IPS-18c (cell line): ENCODE results near the gene FBXL20.

ENCODE experiments used
- H3K4me3 ChIP-seq: 2 replicates; pipeline ENCODE4 v1.7.0; 2013; ENCODE audit warnings: low read depth, mild to moderate bottlenecking, low read length, moderate library complexity; ENCODE audit not compliant: insufficient read depth
- H3K9me3 ChIP-seq: one replicate; pipeline ENCODE4 v1.6.1; 2013; ENCODE audit warnings: mild to moderate bottlenecking, low read length, moderate library complexity; ENCODE audit not compliant: control insufficient read depth, insufficient read depth

FBXL20 gene

DNA sequence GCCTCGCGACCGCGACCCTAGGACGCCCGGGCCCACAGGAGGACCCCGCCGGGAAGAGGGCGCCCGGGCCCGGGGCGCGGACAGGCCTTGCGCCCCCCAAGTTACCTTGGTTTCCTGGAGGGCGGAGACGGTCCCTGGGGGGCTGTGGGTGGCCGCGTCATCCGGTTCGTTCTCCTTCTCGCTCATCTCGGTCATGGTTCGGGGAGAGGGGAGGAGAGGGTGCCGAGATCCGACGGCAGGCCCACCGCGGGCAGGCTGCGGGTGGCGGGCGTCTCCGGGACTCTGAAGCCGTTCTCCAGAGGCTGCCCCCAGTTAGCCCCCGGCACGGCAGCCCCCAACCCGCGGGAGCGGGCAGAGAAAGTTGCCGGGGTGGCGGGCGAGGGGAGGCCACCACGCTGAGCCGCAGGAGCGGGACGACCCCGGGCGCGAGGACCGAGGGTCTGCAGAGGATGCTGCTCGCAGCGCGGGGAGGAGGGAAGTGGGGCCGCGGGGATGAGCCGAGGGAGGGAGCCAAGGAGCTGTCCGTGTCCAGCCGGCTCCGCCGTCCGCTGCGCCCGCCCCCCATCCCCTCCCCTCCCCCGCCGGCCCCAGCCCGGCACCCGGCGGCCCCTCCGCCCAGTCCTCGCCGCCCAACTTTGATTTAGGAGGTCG, 176.0 kb downstream of the FBXL20 start, which contains the start of gene STAC2:
Gene STAC2, minus strand, starts transcription at position 638 of the 651 bp plus-strand sequence. Its CDS starts 443 bp downstream, at position 195.
- Histone ChIP-seq H3K9me3 (no peaks in the 10 kb centered on the region), H3K4me3 (peak within 1 kb of the TSS; percentile 59)

DNA sequence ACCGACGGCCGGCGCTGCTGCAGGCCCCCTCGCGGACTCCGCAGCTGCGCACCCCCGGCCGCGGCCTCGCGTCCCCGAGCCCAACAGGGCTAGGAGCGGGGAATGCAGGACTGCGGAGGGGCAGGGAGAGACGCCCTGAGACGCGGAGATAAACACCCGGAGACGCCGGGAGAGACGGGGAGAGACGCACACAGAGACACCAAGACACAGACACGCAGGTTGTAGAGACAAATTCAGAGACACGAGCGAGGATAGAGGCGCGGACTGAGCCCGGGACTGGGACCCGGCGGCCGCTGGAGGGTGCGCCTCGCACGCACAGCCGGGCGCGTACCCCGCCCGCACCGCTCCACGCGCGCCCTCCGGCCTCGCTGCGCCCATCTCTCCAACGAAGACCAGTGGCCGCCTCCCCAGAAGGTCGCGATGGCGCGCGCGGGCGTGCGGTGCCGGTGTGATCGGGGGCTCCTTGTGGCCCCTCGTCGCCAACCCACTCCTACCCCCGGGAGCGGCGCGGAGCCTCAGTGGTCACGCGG, 176.6 kb downstream of the FBXL20 start:
- Histone ChIP-seq H3K9me3 (no peaks in the 10 kb centered on the region), H3K4me3 (peak overlapping the region; percentile 59)

DNA sequence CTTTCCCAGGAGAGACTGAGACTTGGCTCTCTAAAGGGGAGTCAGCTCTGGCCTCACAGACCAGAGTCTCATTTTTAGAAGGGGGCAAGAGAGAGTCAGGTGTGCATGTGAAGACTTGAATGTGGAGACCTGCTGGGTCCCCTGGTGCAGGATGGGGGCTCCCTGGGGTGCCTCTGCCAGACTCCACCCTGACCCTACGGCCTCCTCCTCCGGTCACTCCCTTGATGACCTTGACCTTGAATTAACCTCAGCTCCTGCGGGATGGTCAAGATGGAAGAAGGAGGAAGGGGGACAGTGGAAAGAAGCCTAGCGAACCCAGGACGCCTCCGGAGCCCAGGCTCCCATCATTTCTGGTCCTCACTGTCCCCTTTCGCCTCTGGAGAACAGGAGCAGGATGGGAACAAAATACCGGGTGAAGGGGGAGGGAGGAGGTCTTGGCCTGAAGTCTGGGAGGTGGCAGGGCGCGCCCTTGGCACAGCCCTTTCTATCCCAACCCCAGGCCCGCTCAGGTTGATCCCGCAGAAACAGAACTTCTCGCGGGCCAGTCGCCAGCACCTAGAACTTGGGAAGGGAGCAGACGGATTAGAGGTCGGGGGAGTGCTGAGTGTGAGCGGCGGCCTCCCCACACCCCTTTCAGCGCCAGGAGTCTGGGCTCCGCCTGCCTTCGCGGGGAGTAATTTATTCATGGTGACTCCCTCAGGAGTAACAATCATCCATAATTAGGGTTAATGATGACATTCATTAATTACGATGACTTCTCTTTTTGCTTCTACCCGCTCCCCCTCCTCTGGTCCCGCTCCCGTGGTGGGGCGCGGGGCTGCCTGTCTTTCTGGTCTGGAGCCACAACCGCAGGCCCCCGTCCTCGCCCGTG, 177.3 kb downstream of the FBXL20 start:
- no peaks in the 10 kb centered on the region for H3K9me3 ChIP-seq
- H3K4me3 ChIP-seq = peak overlapping the region; percentile 59

DNA sequence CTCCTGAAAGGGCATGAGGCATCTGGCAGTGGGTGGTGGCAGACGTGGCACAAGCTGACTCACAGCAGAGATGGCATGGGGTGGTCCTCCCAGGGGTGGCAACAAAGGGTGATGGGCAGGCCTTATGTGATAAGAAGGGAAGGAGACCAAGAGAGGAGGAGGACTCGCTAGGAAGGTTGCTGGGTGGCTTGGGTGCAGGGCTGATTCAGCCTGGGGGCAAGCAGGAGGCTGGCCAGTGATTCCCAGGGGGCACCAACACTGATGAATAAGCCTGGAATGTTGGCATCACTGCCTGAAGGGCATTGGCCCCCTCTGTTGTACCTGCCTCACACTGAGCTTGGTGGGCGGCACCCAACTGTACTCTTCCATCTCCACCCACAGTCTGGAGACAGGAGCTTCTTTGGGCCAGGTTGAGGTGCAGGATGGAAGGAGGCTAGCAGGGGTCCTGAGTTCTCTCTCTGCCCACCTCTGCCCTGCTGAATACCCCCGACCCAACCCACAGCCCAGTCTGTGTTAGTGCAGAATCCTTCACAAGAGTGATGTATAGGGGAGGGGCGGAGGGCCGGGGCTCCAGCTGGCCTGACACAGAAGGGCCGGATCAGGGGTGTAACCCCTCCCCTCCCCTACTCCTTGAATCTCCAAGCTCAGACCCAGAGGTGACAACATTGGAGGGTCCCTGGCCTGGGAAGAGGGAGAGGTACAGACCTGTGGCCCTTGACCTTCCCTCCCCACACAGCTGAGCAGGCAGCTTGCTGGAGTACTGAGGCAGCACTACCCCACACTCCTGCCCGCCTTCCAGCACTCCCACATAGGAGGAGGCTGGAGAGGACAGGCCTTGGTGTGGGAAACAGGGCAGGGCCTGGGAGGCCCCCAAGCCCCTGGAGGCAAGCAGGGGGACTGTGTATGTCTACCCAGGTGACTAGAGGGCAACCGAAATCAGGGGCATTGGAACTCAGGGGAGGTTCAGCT, 178.3 kb downstream of the FBXL20 start:
- no peak overlapping the region for H3K4me3 ChIP-seq
- H3K9me3 ChIP-seq = no peaks in the 10 kb centered on the region

DNA sequence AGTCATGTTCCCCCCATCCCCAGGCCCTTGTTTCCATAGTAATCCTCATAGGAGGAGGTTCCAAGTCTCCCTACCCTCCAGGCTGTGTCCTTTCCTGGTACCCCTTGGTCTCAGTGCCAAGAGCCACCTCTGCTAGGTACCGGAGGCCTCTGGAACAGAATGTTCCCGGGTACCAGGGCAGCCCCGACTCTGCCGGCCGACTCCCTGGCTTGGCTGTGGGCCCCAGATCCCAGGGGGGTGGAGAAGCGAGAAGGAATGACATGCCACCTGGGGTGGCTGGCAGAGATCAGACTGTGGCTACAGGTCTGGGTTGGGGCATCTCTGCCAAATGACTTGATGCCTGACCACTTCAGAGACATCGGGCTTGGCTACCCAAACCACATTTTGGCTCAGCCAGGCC, 179.3 kb downstream of the FBXL20 start:
- Histone ChIP-seq H3K9me3 (no peaks in the 10 kb centered on the region), H3K4me3 (no peak overlapping the region)

DNA sequence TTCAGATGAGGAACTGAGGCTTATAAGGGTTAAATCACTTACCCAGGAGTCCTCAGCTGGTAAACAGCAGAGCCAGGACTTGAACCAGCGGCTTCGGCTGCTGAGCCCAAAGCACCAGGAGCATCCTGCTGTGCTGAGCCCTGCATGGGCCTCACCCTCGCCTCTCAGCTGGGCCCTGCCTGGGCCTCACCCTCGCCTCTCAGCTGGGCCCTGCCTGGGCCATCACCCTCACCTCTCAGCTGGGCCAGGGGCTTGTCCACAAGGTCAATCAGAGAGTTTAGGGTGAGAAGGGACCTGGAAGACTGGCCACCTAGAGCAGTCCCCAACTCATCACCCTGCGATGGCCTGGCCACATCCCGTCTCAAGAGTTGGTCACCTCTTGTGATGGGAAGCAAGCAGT, 179.9 kb downstream of the FBXL20 start:
- H3K4me3 ChIP-seq = no peak overlapping the region
- H3K9me3 ChIP-seq = no peaks in the 10 kb centered on the region

DNA sequence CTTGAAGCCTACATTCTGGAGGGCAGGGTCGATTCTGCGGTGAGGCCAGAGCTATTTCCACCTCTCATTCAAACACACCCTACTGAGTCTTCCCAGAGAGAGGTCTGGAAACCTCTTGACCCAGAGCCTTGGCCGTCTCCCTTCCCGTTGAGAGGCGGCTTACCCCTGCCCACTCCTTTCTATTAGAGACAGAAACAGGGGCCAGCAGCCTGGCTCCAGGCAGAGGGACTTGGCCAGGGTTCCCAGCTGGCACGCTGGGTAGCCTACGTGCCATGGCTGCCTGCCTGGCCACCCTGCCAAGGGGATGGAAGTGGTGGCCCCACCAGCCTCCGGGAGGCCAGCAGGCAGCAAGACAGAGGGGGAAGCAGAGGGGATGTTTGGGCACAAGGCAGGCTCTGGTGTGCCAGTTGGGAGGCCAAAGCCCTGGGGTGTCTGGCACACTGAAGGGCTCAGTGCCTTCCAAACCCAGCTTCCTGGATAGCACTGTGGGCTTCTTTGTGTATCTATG, 181.7 kb downstream of the FBXL20 start:
- Histone ChIP-seq H3K4me3 (no peak overlapping the region), H3K9me3 (no peaks in the 10 kb centered on the region)

DNA sequence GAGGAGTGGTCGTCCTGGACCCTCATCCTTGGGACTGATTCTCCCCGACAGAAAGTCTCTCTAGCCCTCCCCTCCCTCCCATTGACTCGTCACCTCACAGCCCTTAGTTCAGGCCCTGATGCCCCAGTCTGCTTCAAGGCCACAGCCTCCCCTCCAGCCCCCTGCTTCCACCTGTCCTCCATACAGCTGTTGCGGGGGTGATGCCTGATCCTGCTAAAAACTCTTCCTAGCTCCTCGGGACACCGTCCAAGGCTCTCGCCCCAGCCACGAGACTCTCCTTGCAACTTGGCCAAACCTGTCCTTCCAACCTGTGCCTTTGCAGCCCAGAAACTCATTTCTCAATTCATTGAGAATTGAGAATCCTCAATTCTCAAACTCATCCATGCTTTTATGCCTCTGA, 182.5 kb downstream of the FBXL20 start:
- no peak overlapping the region for H3K4me3 ChIP-seq

DNA sequence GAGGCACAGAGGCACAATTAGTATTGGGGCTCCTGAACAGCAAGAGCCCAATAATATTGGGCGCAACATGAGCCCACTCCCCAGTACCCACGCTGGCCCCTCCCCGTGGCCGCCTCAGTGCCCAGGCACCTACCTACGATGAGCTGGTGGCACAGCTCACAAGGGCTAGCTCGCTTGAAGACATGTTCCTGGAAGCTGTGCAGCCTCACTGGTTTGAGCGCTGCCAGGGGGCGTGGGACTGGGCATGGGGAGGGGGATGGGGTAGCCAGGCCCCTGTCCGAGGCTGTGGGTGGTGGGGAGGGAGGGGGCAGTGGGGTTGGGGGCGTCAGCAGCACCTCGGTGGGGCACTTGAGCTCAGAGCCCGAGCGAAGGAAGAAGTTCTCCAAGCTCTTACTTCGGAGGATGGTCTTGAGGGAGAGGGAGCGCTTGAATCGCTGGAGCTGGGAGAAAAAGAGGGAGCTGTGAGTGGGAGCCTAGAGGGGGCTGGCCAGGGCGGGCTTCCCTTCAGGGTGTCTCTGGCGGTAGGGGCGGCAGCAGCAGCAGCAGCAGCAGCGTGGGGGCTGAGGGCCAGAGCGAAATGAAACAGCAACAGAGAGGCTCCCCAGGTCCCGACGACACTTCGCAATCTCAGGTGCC, 183.6 kb downstream of the FBXL20 start:
- H3K4me3 ChIP-seq = no peak overlapping the region; the same call in 1 of the 2 replicates

More for the DNA sequence above, 182.5 kb downstream of the FBXL20 start:
- no peaks in the 10 kb centered on the region for H3K9me3 ChIP-seq

DNA sequence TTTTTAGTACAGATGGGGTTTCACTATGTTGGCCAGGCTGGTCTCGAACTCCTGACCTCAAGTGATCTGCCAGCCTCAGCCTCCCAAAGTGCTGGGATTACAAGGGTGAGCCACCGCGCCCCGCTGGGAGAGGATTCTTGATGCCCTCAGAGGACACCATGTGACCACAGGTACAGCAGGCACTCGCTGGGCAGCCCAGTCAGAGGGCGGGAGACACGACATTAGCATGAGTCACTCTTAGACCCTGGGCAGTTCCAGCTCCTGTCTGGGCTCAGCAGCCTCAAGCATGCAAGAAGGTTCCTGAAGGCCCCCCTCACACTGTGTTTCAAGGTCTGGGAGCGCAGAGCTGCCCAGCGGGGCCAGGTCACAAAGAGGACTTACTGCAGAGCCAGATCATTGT, 187.6 kb downstream of the FBXL20 start:
- H3K9me3 ChIP-seq = no peaks in the 10 kb centered on the region
- no peak overlapping the region for H3K4me3 ChIP-seq

More for the DNA sequence above, 183.6 kb downstream of the FBXL20 start:
- H3K9me3 ChIP-seq = no peaks in the 10 kb centered on the region

DNA sequence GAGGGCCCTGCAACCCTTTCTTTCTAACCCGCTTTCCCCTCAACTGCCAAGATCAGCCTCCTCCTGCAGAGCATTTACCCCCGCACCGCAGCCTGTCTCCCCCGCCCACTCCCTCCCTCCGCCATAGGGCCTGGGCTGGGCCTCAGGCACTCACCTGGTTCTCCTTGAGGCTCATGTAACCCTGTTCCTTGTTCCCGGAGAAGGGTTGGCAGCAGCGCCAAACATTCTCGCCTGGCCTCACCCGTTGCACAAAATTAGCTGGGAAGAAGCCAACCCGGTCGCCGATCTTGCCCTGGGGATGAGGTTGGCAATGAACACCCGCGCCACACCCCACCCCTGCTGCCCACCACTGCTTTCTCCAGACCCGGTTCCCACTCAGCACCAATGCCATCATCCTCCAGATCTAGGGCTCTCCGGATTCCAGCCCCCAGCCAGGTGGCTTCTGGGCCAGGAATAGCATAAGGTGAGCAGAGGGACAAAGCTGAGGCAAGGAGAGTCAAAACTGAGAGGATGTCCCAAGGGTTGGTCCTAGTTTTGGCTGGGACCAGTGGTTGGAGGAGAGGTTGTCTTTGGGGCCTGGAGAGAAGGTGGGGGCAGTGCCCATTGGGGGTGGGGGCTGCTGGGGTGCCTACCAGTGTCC, 188.5 kb downstream of the FBXL20 start:
- H3K4me3 ChIP-seq = no peak overlapping the region

DNA sequence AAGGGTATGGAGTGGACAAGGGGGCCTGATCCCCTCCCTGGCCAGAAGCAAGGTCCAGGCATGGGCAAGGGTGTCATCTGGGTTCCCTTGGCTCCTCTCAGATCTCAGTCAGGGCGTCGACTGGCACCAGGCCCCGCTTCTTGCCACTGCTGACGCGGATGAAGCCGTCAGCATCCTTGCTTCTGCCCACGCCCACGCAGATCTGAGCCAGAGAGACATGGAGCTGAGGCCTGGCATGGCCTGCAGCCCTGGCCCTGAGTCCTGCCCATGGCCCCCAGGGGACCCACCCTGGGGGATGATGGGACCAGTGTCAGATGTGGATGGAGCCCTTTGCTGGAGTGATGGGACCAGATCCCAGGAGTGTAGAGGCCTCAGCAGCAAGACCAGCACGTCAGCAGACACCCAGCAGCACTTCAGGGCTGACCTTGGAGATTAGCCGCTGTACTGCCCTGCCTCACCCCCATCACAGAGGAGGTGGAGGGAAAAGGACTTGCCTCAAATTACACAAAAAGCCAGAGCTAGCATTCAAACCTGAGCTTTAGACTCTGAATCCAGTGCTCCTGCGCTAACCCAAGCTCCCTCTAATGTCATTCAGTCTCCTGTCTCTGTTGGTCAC, 189.1 kb downstream of the FBXL20 start:
- H3K9me3 ChIP-seq = no peaks in the 10 kb centered on the region
- no peak overlapping the region for H3K4me3 ChIP-seq

More for the DNA sequence above, 188.5 kb downstream of the FBXL20 start:
- no peaks in the 10 kb centered on the region for H3K9me3 ChIP-seq

DNA sequence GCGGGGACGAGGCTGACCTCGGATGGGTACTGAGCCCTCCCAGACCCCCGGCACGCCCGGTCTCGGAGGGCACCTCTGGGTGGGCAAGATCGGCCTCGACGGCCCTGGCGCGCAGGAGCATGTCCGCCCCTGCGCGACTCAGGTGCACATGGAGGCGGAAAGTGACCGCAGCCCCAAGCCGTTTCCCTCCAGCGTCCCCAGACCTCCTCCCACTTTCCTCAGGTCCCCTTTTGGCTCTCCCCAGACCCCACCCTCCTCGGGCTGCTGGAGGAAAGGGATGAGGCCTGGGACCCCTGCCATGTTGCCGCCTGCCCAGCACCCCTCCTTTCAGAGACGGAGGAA, 191.4 kb downstream of the FBXL20 start:
- Histone ChIP-seq H3K4me3 (peak overlapping the region; percentile 47), H3K9me3 (no peaks in the 10 kb centered on the region)

DNA sequence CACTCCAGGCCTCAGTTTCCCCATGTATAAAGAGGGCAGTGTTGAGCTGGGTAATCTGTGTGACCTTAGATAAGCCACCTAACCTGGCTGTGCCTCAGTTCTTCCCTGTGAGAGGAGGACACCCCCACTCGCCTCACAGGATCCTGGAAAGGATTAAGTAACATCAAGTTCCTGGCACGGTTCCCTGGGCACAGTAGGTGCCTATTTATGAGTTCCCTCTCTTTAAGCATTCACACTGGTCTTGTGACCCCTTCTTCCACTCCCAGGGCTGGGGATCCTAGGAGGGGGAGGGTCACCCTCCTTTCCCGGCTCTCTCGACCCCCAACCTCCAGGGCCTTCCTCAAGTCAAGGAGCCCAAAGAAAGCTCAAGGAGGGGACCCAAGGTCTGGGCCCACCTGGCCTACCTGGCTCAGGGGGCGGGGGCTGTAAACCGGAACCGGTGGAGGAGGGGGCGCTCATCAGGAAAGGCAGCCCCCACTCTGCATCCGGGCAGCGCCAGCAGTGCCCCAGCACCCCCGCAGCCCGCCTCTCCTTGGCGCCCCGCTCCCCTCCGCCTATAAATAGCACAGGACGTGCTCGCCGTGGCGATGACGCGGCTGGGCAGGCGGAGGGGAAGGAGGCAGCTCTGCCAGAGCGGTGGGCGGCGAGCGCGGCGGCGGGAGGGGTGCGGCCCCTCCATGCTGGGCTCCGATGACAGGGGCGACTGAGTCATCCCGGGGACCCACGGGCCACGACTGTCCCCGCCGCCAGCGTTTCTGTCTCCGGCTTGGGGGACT, 191.9 kb downstream of the FBXL20 start:
- peak overlapping the region; percentile 47 for H3K4me3 ChIP-seq
- H3K9me3 ChIP-seq = no peaks in the 10 kb centered on the region

DNA sequence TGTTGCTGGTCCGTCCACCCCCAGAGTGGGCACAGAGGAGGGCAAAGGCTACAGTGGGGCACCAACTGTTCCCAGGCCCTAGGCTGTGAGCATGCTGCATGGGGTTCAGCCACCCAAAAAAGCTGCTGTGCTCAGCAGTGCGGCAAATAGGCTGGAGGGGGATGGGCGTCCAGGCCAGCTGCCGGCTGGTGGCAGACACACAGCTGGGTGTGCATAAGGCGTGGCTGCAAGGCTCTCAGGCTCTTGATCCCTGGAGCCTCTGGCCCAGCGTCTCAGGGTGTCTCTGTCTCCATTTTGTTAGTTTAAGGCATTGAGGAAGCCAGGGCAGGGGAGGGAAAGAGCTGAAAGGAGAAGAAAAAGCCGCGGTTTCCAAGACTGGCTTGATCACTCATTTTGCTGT, 192.5 kb downstream of the FBXL20 start:
- H3K4me3 ChIP-seq = no peak overlapping the region

More for the DNA sequence above, 192.5 kb downstream of the FBXL20 start:
- no peaks in the 10 kb centered on the region for H3K9me3 ChIP-seq
